Lung (tissue), 16 donors: ENCODE data around the gene PPHLN1. TPM values are rescaled to one million over a fixed set of nuclear protein-coding genes. Genes with fewer than 3 reads are reported as not detected.

Experiments used
- ATAC-seq: fragments of 200-7000 bp; cut with Tn5 transposase; one replicate; pipeline ENCODE4 v1.9.1; 2020; ENCODE audit warnings: moderate number of reproducible peaks; ENCODE audit not compliant: insufficient read depth, low FRiP score
- DNase-seq, 3 donors: peaks; one replicate each; pipeline ENCODE4 v3.0.0-alpha.2; 2013 to 2017
- H3K27ac ChIP-seq, 2 donors: one replicate each; pipeline ENCODE4 v1.5.1; 2013; ENCODE audit warnings: mild to moderate bottlenecking in 2 of 2, moderate library complexity in 2 of 2, control low read depth in 1 of 2, inconsistent platforms in 1 of 2, low read depth in 1 of 2, low read length in 1 of 2
- H3K27me3 ChIP-seq, 3 donors: one replicate each; pipeline ENCODE4 v1.5.1; 2013; ENCODE audit warnings: low read length in 2 of 3; ENCODE audit not compliant: control insufficient read depth in 3 of 3, insufficient read depth in 3 of 3
- H3K36me3 ChIP-seq, 4 donors: one replicate each; pipeline ENCODE4 v1.5.1; 2013; ENCODE audit warnings: low read length in 4 of 4, mild to moderate bottlenecking in 1 of 4, moderate library complexity in 1 of 4; ENCODE audit not compliant: control insufficient read depth in 4 of 4, insufficient read depth in 4 of 4
- H3K4me1 ChIP-seq, 5 donors: one replicate each; pipeline ENCODE4 v1.5.1; 2013; ENCODE audit warnings: low read length in 5 of 5, mild to moderate bottlenecking in 2 of 5, moderate library complexity in 1 of 5; ENCODE audit not compliant: control insufficient read depth in 5 of 5, insufficient read depth in 5 of 5
- H3K4me3 ChIP-seq: one replicate; pipeline ENCODE4 v1.5.1; 2013; ENCODE audit warnings: mild to moderate bottlenecking, control low read depth, moderate library complexity
- H3K9ac ChIP-seq, 2 donors: one replicate each; pipeline ENCODE4 v1.5.1; 2013; ENCODE audit warnings: low read length in 2 of 2, control low read depth in 1 of 2; ENCODE audit not compliant: insufficient read depth in 1 of 2
- H3K9me3 ChIP-seq, 4 donors: one replicate each; pipeline ENCODE4 v1.5.1; 2013; ENCODE audit warnings: low read length in 3 of 4, mild to moderate bottlenecking in 1 of 4, moderate library complexity in 1 of 4; ENCODE audit not compliant: control insufficient read depth in 4 of 4, insufficient read depth in 3 of 4
- WGBS, 2 donors: extraction: QIAGEN DNeasy Blood & Tissue Kit; methylation state at CpG; one replicate each; pipeline ENCODE4 v1.1.7; 2013; 5-methylcytosine and 5-hydroxymethylcytosine counted together
- long read RNA-seq, 5 donors: transcript quantifications; one replicate each; lab custom pipeline, GENCODE V29; 2026
- polyA plus RNA-seq, 2 donors: library from polyadenylated mRNA; stranded (reverse); fragments of 200-250 nt; gene quantifications; one replicate each; pipeline ENCODE4 v1.2.1, GENCODE V29; 2013
- total RNA-seq, 2 donors: library from RNA; depleted of rRNA in 1 of 2; stranded (reverse); fragments of >200 nt in 1 of 2; gene quantifications; one replicate each; pipeline ENCODE4 v1.2.1, GENCODE V29; 2014 to 2021
- TF ChIP-seq, protein P1 (sequence below): IDR thresholded peaks from 2 replicates; pipeline ENCODE4 v1.5.1; 2012; ENCODE audit warnings: mild to moderate bottlenecking; ENCODE audit errors: control extremely low read depth, extremely low read depth
- donor health status: control.
- donor health status: control.
- donor health status: Bipolar disorder and iron deficiency.
- donor health status: healthy.
- donor health status: DM: yes; HTN: yes; CAD: no.

The PPHLN1 gene, protein sequence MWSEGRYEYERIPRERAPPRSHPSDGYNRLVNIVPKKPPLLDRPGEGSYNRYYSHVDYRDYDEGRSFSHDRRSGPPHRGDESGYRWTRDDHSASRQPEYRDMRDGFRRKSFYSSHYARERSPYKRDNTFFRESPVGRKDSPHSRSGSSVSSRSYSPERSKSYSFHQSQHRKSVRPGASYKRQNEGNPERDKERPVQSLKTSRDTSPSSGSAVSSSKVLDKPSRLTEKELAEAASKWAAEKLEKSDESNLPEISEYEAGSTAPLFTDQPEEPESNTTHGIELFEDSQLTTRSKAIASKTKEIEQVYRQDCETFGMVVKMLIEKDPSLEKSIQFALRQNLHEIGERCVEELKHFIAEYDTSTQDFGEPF
- 10 to 100 TPM; 38.1 to 72.5 TPM for total RNA-seq
- 10 to 100 TPM; 26.5 to 30.4 TPM for polyA plus RNA-seq
- long read RNA-seq, donor 1, full-length matches to known transcripts, result 28 of 235 reads
- long read RNA-seq, donor 1, partial matches to known transcripts, result 133 of 235 reads
- long read RNA-seq, donor 1, other reads (novel, unspliced or antisense), result 74 of 235 reads
- long read RNA-seq, donor 2, full-length matches to known transcripts, result 16 of 16 reads
- long read RNA-seq, donor 2, partial matches to known transcripts, result 0 of 16 reads
- long read RNA-seq, donor 2, other reads (novel, unspliced or antisense), result 0 of 16 reads
- long read RNA-seq, donor 3, full-length matches to known transcripts, result 15 of 22 reads
- long read RNA-seq, donor 3, partial matches to known transcripts, result 7 of 22 reads
- long read RNA-seq, donor 3, other reads (novel, unspliced or antisense), result 0 of 22 reads
- long read RNA-seq, donor 4, full-length matches to known transcripts, result 13 of 21 reads
- long read RNA-seq, donor 4, partial matches to known transcripts, result 8 of 21 reads
- long read RNA-seq, donor 4, other reads (novel, unspliced or antisense), result 0 of 21 reads
- long read RNA-seq, donor 5, full-length matches to known transcripts, result 37 of 249 reads
- long read RNA-seq, donor 5, partial matches to known transcripts, result 161 of 249 reads
- long read RNA-seq, donor 5, other reads (novel, unspliced or antisense), result 51 of 249 reads

DNA sequence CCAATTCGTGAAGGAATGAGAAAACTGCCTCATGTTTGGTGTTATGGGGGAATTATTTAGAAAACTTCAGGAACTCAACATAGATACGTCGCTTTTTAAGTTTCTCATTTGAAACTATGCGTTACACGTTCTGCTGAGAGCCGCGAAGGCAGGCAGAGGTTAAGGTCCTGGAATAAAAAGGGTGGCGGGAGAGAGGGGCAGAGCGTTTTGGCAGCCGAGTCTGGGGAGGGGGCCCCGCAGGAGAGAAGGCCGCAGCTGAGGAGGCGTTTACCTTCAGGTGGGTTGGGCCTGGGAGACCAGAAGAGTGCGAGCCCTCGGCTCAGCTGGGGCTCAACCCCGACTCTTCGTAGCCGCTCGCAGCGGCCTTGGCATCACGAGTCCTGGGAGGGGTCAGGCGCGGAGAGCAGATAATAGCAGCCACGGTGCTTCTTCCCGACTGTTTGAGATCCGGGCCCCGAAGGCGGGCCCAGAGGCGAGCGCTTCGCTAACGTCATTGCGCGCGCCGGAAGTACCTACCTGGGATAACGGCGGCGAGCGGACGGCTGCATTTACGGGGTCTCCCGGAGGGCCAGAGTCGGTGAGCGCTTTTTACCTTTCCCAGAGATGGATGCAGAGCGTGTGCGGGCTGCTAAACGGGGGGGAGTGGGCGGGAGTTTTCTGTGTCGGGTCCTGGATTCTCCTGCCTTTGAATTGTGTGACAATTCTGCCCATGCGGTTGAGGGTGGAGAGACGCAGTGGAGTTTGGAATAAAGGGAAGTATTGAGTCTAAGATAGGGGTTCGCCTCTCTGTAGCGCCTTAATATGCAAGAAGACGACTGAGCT, at the start of gene PPHLN1, which contains the start of gene ZCRB1:
PPHLN1 (plus strand) TSS at position 515 of the 822 bp plus-strand sequence. CDS start 9,736 bp downstream, outside the sequence.
ZCRB1 (minus strand) TSS at position 442 of the 822 bp plus-strand sequence. CDS start 1,992 bp downstream, outside the sequence.
- Histone ChIP-seq H3K9me3 (no peaks in the 10 kb centered on the region), H3K4me1 (peaks cover 0 to 22% (median 7%) of the 10 kb centered on the region in 5 donors), H3K27ac (peak within 1 kb of the TSS; percentile 76 to 84), H3K36me3 (peaks cover 0 to 5% (median 0%) of the 10 kb centered on the region in 4 donors), H3K9ac (peak within 1 kb of the TSS; percentile 90 to 96), H3K4me3 (peak within 1 kb of the TSS; percentile 92), H3K27me3 (no peaks in the 10 kb centered on the region)
- ATAC-seq, result peak; percentile 97
- peak; percentile 88 to 90 (median 89) for DNase-seq
- WGBS, 2 donors, result 0 to 1% methylated on average over 55 of the region's 55 CpGs
- TF ChIP-seq, protein P1, sequence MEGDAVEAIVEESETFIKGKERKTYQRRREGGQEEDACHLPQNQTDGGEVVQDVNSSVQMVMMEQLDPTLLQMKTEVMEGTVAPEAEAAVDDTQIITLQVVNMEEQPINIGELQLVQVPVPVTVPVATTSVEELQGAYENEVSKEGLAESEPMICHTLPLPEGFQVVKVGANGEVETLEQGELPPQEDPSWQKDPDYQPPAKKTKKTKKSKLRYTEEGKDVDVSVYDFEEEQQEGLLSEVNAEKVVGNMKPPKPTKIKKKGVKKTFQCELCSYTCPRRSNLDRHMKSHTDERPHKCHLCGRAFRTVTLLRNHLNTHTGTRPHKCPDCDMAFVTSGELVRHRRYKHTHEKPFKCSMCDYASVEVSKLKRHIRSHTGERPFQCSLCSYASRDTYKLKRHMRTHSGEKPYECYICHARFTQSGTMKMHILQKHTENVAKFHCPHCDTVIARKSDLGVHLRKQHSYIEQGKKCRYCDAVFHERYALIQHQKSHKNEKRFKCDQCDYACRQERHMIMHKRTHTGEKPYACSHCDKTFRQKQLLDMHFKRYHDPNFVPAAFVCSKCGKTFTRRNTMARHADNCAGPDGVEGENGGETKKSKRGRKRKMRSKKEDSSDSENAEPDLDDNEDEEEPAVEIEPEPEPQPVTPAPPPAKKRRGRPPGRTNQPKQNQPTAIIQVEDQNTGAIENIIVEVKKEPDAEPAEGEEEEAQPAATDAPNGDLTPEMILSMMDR, result no peak

DNA sequence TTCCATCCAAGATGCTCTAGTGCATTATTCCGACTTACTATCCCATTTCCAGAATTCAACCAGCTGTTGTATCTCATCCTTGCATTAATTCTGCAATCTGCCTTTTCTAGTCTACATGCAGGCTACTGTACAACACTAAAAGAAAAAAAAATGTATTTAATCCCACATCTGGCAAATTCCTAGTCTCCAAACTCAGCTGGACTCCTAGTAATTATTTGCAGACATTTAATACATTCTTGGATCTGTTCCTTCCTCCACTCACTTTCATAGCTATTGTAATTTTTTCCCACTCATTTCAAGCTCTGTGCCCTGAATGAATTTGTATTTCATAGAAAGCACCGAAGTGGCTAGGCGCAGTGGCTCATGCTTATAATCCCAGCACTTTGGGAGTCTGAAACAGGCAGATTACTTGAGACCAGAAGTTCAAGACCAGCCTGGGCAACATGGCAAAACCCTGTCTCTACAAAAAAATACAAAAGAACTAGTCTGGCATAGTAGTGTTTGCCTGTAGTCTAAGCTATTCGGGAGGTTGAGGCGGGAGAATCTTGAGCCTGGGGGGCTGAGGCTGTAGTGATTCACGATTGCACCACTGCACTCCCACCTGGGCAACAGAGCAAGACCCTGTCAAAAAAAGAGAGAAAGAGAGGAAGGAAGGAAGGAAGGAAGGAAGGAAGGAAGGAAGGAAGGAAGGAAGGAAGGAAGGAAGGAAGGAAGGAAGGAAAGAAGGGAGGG, 48.4 kb upstream of the PPHLN1 start:
- no peak for ATAC-seq

More for the DNA sequence above, 48.4 kb upstream of the PPHLN1 start:
- Histone ChIP-seq H3K9me3 (peaks cover 0 to 2% (median 0%) of the 10 kb centered on the region in 4 donors), H3K4me3 (no peak overlapping the region), H3K36me3 (no peaks in the 10 kb centered on the region), H3K9ac (no peak overlapping the region), H3K4me1 (peaks cover 0 to 5% (median 0%) of the 10 kb centered on the region in 5 donors), H3K27me3 (no peaks in the 10 kb centered on the region), H3K27ac (no peak overlapping the region)
- TF ChIP-seq, protein P1, result no peak
- 86 to 94% methylated on average over 6 of the region's 6 CpGs for WGBS, 2 donors
- DNase-seq, result peak in 2 of 3 donors; percentile 19 to 50
